ENCODE measurements around the gene GRAMD4. TPM values are rescaled to one million over a fixed set of nuclear protein-coding genes. Genes with fewer than 3 reads are reported as not detected.

The GRAMD4 gene
- total and polyA plus RNA-seq, 10 of the 15 experiments (the other 5 are each of a cell fraction or from before 2014, with no cell fraction given), result 0.21 to 45.5 (median 10.6) TPM

DNA sequence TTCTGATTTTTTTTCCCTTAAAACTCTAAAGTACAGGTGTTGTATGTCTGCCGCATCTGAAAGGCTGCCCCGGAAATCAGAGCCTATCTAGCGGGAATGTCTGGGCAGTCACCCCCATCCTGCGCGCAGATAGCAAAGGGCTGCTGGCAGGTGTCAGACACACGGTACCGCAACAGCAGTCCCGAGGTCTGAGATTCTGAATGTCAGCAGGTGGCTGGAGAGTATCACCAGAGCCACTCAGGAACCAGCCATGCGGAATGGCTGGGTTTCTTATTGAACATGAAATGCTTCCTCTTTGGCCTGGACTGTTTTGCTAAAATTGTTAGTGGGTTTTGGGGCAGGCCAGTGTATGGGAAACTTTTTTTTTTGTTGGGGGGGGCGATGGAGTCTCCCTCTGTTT lies 64.5 kb downstream of the GRAMD4 start (continued):
- TF ChIP-seq, protein P1, sequence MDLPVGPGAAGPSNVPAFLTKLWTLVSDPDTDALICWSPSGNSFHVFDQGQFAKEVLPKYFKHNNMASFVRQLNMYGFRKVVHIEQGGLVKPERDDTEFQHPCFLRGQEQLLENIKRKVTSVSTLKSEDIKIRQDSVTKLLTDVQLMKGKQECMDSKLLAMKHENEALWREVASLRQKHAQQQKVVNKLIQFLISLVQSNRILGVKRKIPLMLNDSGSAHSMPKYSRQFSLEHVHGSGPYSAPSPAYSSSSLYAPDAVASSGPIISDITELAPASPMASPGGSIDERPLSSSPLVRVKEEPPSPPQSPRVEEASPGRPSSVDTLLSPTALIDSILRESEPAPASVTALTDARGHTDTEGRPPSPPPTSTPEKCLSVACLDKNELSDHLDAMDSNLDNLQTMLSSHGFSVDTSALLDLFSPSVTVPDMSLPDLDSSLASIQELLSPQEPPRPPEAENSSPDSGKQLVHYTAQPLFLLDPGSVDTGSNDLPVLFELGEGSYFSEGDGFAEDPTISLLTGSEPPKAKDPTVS (IDR thresholded peaks at IDR 0.05; ENCODE audit: low read depth, low read length), result no peak
- TF ChIP-seq MTA2 (IDR thresholded peaks at IDR 0.05; ENCODE audit: low read depth) (no peak), HCFC1 (IDR thresholded peaks at IDR 0.05; ENCODE audit: low read length) (no peak)

DNA sequence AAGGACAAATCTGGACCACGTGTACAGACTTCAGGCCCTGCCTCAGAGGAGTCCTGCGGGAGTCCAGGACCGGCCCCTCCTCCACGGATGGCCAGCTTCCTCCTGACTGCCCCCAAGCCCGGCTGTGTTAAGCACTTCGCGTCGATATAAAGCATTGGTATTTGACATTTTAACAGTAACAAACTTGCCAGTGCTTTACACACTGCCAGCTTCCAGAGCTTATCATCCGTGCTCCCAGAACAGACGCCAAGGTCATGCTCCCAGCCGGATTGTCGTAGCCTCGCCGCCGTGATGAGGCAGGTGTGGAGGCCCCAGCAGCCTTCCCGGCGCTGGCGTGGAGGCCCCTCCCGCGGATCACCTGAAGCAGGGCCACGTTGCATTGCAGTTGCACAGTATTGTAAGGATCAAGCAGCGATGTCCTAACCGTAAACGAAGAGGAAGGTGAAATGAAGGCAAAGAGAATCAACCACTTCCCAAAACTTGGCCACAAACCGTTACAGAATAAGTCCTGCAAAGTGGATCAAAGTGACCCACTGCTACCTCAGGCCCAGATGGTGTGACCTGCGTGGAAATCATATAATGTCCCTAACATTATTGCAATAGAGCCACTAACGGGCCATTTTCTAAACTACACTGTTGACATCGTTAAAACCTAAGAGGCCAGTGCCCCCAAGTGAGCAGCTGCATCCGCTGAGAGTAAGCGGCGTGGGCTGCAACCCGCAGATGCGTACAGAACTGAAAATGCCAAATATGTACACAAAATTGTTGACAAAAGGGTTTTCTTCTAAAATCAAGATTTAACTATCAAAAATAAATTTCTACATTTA lies 66.2 kb downstream of the GRAMD4 start:
- DNase-seq (ENCODE audit: low read depth, low spot score) (no peak), FAIRE-seq (no peak), ATAC-seq (no peak)
- ChIA-PET RAD21 (ENCODE audit: unreplicated experiment) (no interaction called here), CTCF (interaction anchor here (1.1 kb wide), 1 partner anchor 123 kb away, joined by 3 read pairs; no protein-coding TSS in a partner anchor), POLR2A (no interaction called here), SMC1A (ENCODE audit: uncharacterized antibody, unreplicated experiment) (interaction anchor here (1.2 kb wide), 1 partner anchor 122 kb away, joined by 3 read pairs; no protein-coding TSS in a partner anchor)
- no peak overlapping the region for H3K27ac ChIP-seq (ENCODE audit: control insufficient read depth, insufficient read depth)
- H3K4me2 ChIP-seq (ENCODE audit: control insufficient read depth, insufficient read depth), result no peak overlapping the region
- no peak overlapping the region for H2AFZ ChIP-seq (ENCODE audit: control insufficient read depth, low read depth, low read length)
- peaks cover 26% of the 10 kb centered on the region for H3K4me1 ChIP-seq (ENCODE audit: control insufficient read depth, insufficient read depth, low read length)
- in situ Hi-C loops (cut with MboI) (no loop called here), intact Hi-C loops (cut with micrococcal nuclease; ENCODE audit: unreplicated experiment) (no loop called here)
- 0 out of 2 replicates have a peak, but pooled peaks cover 2% of the 10 kb centered on the region for H4K20me1 ChIP-seq (ENCODE audit: control insufficient read depth, insufficient read depth)
- no peak overlapping the region for H3K9ac ChIP-seq (ENCODE audit: control insufficient read depth, insufficient read depth, low read length)
- H3K9me3 ChIP-seq (replicated peaks; ENCODE audit: control insufficient read depth, insufficient read depth, low read length), result no peaks in the 10 kb centered on the region
- H3K27me3 ChIP-seq (replicated peaks in 1 of 2; ENCODE audit: control insufficient read depth in 2 of 2, insufficient read depth in 2 of 2, low read length in 1 of 2), result no peaks in the 10 kb centered on the region
- no TSS peak for BruUV-seq (replicated peaks)
- H3K4me3 ChIP-seq, result no peak overlapping the region
- peaks cover 6 to 24% of the 10 kb centered on the region in 2 experiments; a peak in 3 of 4 replicates for H3K36me3 ChIP-seq (ENCODE audit: control insufficient read depth in 2 of 2, insufficient read depth in 2 of 2, low read length in 1 of 2)
- no peaks in the 10 kb centered on the region for H3K79me2 ChIP-seq (ENCODE audit: control insufficient read depth, insufficient read depth, low read length)
- no peak for TF ChIP-seq SIX5 (IDR thresholded peaks at IDR 0.05; ENCODE audit: low read depth, low read length, severe bottlenecking)
- TF ChIP-seq SMARCA5 (IDR thresholded peaks at IDR 0.05), result no peak
- TF ChIP-seq, protein P2, sequence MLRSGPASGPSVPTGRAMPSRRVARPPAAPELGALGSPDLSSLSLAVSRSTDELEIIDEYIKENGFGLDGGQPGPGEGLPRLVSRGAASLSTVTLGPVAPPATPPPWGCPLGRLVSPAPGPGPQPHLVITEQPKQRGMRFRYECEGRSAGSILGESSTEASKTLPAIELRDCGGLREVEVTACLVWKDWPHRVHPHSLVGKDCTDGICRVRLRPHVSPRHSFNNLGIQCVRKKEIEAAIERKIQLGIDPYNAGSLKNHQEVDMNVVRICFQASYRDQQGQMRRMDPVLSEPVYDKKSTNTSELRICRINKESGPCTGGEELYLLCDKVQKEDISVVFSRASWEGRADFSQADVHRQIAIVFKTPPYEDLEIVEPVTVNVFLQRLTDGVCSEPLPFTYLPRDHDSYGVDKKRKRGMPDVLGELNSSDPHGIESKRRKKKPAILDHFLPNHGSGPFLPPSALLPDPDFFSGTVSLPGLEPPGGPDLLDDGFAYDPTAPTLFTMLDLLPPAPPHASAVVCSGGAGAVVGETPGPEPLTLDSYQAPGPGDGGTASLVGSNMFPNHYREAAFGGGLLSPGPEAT (IDR thresholded peaks at IDR 0.05; ENCODE audit: low read depth), result no peak
- TF ChIP-seq TCF12 (IDR thresholded peaks at IDR 0.05; ENCODE audit: low read depth, low read length), result no peak
- no peak for TF ChIP-seq NRF1 (conservative IDR thresholded peaks at IDR 0.05; ENCODE audit: low read depth, low read length)
- 98% methylated on average over 33 of the region's 33 CpGs for WGBS (ENCODE audit: insufficient coverage, insufficient replicate concordance, low lambda C conversion rate, missing lambda C conversion rate)
